Tibial nerve (tissue), 4 donors: Measurements from ENCODE around the gene GGA2. TPM values are rescaled to one million over a fixed set of nuclear protein-coding genes. Genes with fewer than 3 reads are reported as not detected.

Experiments
- DNase-seq, 2 donors: peaks; one replicate each; pipeline ENCODE4 v3.0.0-alpha.2; 2019; ENCODE audit warnings: low spot score in 2 of 2
- H3K27ac ChIP-seq, 4 donors: fragments of 200-600 bp; sonication (generic) in 3 of 4; one replicate each; pipeline ENCODE4 v1.5.1; 2017 to 2019; ENCODE audit warnings: mild to moderate bottlenecking in 1 of 4
- H3K27me3 ChIP-seq, 2 donors: fragments of 200-600 bp; sonication (generic) in 1 of 2; one replicate each; pipeline versions ENCODE4 v1.5.1 to v1.6.0; 2017 to 2019
- H3K36me3 ChIP-seq, 3 donors: fragments of 200-600 bp; sonication (generic); one replicate each; pipeline ENCODE4 v1.5.1; 2018 to 2019
- H3K4me1 ChIP-seq, 4 donors: fragments of 200-600 bp; sonication (generic) in 3 of 4; one replicate each; pipeline ENCODE4 v1.5.1; 2017 to 2019
- H3K4me3 ChIP-seq, 4 donors: fragments of 200-600 bp; sonication (generic) in 3 of 4; one replicate each; pipeline ENCODE4 v1.5.1; 2017 to 2019; ENCODE audit warnings: mild to moderate bottlenecking in 1 of 4, moderate library complexity in 1 of 4
- H3K9me3 ChIP-seq, 4 donors: fragments of 200-600 bp; sonication (generic) in 3 of 4; one replicate each; pipeline ENCODE4 v1.5.1; 2017 to 2019
- CTCF ChIP-seq, 5 experiments: fragments of 200-600 bp in 3 of 5; fragments of 450-650 bp in 2 of 5; sonication (generic) in 3 of 5; IDR thresholded peaks; one replicate each; pipeline ENCODE4 v1.5.1; 2016 to 2019; ENCODE audit warnings: antibody characterized with exemption in 5 of 5, mild to moderate bottlenecking in 3 of 5, moderate library complexity in 2 of 5
- EP300 ChIP-seq, 2 donors: sonication (generic); formaldehyde crosslinking; IDR thresholded peaks; one replicate each; pipeline ENCODE4 v1.6.1; 2017; ENCODE audit warnings: antibody characterized with exemption in 2 of 2, mild to moderate bottlenecking in 1 of 2
- POLR2A ChIP-seq, 2 donors: fragments of 450-650 bp; IDR thresholded peaks; one replicate each; pipeline ENCODE4 v1.6.1; 2017; ENCODE audit warnings: antibody characterized with exemption in 2 of 2, mild to moderate bottlenecking in 2 of 2, moderate library complexity in 2 of 2
- whole genome bisulfite sequencing, 2 donors: methylation state at CpG; one replicate each; pipeline ENCODE4 v1.1.5; 2018; 5-methylcytosine and 5-hydroxymethylcytosine counted together
- total RNA-seq, 4 donors: library from RNA; depleted of rRNA; stranded (reverse); fragments of >200 nt; gene quantifications; one replicate each; pipeline ENCODE4 v1.1.0, GENCODE V29; 2016

GGA2 gene
- total RNA-seq, 4 donors from 2014 or later, result 29.9 to 40.6 (median 36.8) TPM

GRCh38 chr16:23539984-23540816, 29.9 kb upstream of the GGA2 start:
- H3K36me3 ChIP-seq, result peaks cover 0 to 92% (median 0%) of the 10 kb centered on the region in 3 donors
- no peak overlapping the region for H3K4me3 ChIP-seq
- no peaks in the 10 kb centered on the region for H3K9me3 ChIP-seq
- no peak for DNase-seq
- TF ChIP-seq POLR2A (IDR thresholded peaks at IDR 0.05) (no peak), CTCF (IDR thresholded peaks at IDR 0.05) (no peak), EP300 (IDR thresholded peaks at IDR 0.05) (no peak)
- no peaks in the 10 kb centered on the region for H3K4me1 ChIP-seq
- 92 to 93% methylated on average over 11 of the region's 11 CpGs for WGBS, 2 donors
- H3K27me3 ChIP-seq, result no peaks in the 10 kb centered on the region
- no peak overlapping the region for H3K27ac ChIP-seq

- Histone ChIP-seq H3K36me3 (peaks cover 0 to 92% (median 8%) of the 10 kb centered on the region in 3 donors), H3K4me3 (no peak overlapping the region), H3K27me3 (no peaks in the 10 kb centered on the region), H3K4me1 (no peaks in the 10 kb centered on the region), H3K27ac (no peak overlapping the region), H3K9me3 (no peaks in the 10 kb centered on the region)
- WGBS, 2 donors, result 82 to 83% methylated on average over 1 of the region's 1 CpG
- DNase-seq, result no peak
- no peak for TF ChIP-seq CTCF (IDR thresholded peaks at IDR 0.05)
- TF ChIP-seq POLR2A (IDR thresholded peaks at IDR 0.05), result no peak
- TF ChIP-seq EP300 (IDR thresholded peaks at IDR 0.05), result no peak
Measured at GRCh38 chr16:23538919-23539278, 28.6 kb upstream of the GGA2 start.

- no peak for TF ChIP-seq POLR2A (IDR thresholded peaks at IDR 0.05)
- TF ChIP-seq CTCF (IDR thresholded peaks at IDR 0.05), result no peak
- TF ChIP-seq EP300 (IDR thresholded peaks at IDR 0.05), result no peak
- 71 to 79% methylated on average over 3 of the region's 3 CpGs for WGBS, 2 donors
- Histone ChIP-seq H3K4me1 (no peaks in the 10 kb centered on the region), H3K27me3 (no peaks in the 10 kb centered on the region), H3K9me3 (no peaks in the 10 kb centered on the region), H3K36me3 (peaks cover 0 to 93% (median 8%) of the 10 kb centered on the region in 3 donors), H3K27ac (no peak overlapping the region), H3K4me3 (no peak overlapping the region)
- DNase-seq, result no peak
Measured at GRCh38 chr16:23537390-23537789, 27.1 kb upstream of the GGA2 start.

- Histone ChIP-seq H3K36me3 (peaks cover 0 to 94% (median 8%) of the 10 kb centered on the region in 3 donors), H3K27ac (no peak overlapping the region), H3K9me3 (no peaks in the 10 kb centered on the region), H3K4me1 (no peaks in the 10 kb centered on the region), H3K4me3 (no peak overlapping the region), H3K27me3 (no peaks in the 10 kb centered on the region)
- 78 to 96% methylated on average over 2 of the region's 2 CpGs for WGBS, 2 donors
- TF ChIP-seq EP300 (IDR thresholded peaks at IDR 0.05) (no peak), POLR2A (IDR thresholded peaks at IDR 0.05) (no peak), CTCF (IDR thresholded peaks at IDR 0.05) (no peak)
- no peak for DNase-seq
Measured at GRCh38 chr16:23535901-23536300, 25.6 kb upstream of the GGA2 start.
